GM12878 (cell line): ENCODE measurements around the gene COL26A1. TPM values are rescaled to one million over a fixed set of nuclear protein-coding genes. Genes with fewer than 3 reads are reported as not detected.

ENCODE experiments used
- ATAC-seq: fragments of 200-7000 bp; cut with Tn5 transposase; 3 replicates; pipeline ENCODE4 v1.9.1; 2020; ENCODE audit warnings: mild to moderate bottlenecking, moderate library complexity
- BruUV-seq: library from RNA; stranded (reverse); fragments of 400-500 nt; replicated peaks from 2 replicates; lab custom pipeline; 2021; lab: Mats Ljungman, UMichigan
- CTCF ChIA-PET: fragments of 300-600 bp; sonication (Branson Sonifier 250); formaldehyde crosslinking; extraction: SDS; loops from one replicate; lab custom pipeline; 2021; ENCODE audit warnings: inconsistent platforms; lab: Yijun Ruan, JAX
- POLR2A ChIA-PET: fragments of 350-600 bp; formaldehyde crosslinking; extraction: SDS; loops from one replicate; lab custom pipeline; 2021; ENCODE audit warnings: inconsistent platforms; lab: Charles Lee
- RAD21 ChIA-PET: fragments of 300-600 bp; sonication (Branson Sonifier 250); formaldehyde crosslinking; loops from one replicate; lab custom pipeline; 2023; ENCODE audit warnings: antibody characterized with exemption; ENCODE audit not compliant: unreplicated experiment; lab: Charles Lee
- SMC1A ChIA-PET: fragments of 300-600 bp; sonication (Branson Sonifier 250); formaldehyde crosslinking; loops from one replicate; lab custom pipeline; 2023; ENCODE audit not compliant: unreplicated experiment, uncharacterized antibody; lab: Charles Lee
- DNase-seq: peaks from one replicate; pipeline ENCODE4 v3.0.0-alpha.2; 2011; ENCODE audit warnings: low read depth, low spot score
- FAIRE-seq: peaks from 3 replicates; lab custom pipeline; 2011; peaks lifted over from hg19 to GRCh38; lab: Jason Lieb, UNC
- H2AFZ ChIP-seq: 2 replicates; pipeline ENCODE4 v1.6.0; 2011; ENCODE audit warnings: low read depth, low read length, control low read depth; ENCODE audit not compliant: control insufficient read depth
- H3K27ac ChIP-seq: 2 replicates; pipeline ENCODE4 v1.5.1; 2011; ENCODE audit warnings: control low read depth; ENCODE audit not compliant: control insufficient read depth, insufficient read depth
- H3K27me3 ChIP-seq, 2 experiments: replicated peaks in 1 of 2; 2 replicates each; pipeline versions ENCODE4 v1.6.0 to v1.6.1; 2011; ENCODE audit warnings: low read length in 1 of 2; ENCODE audit not compliant: control insufficient read depth in 2 of 2, insufficient read depth in 2 of 2
- H3K36me3 ChIP-seq, 2 experiments: 2 replicates each; pipeline ENCODE4 v1.5.1; 2011; ENCODE audit warnings: low read length in 1 of 2; ENCODE audit not compliant: control insufficient read depth in 2 of 2, insufficient read depth in 2 of 2
- H3K4me1 ChIP-seq: 2 replicates; pipeline ENCODE4 v1.6.1; 2011; ENCODE audit warnings: mild to moderate bottlenecking, low read length, moderate library complexity, mixed read lengths; ENCODE audit not compliant: control insufficient read depth, insufficient read depth
- H3K4me2 ChIP-seq: 2 replicates; pipeline ENCODE4 v1.6.0; 2011; ENCODE audit warnings: control low read depth; ENCODE audit not compliant: control insufficient read depth, insufficient read depth
- H3K4me3 ChIP-seq: fragments of 200-600 bp; sonication (generic); 2 replicates; pipeline ENCODE4 v1.5.1; 2016
- H3K79me2 ChIP-seq: 2 replicates; pipeline ENCODE4 v1.6.0; 2011; ENCODE audit warnings: low read length; ENCODE audit not compliant: control insufficient read depth, insufficient read depth
- H3K9ac ChIP-seq: 2 replicates; pipeline ENCODE4 v1.8.0; 2011; ENCODE audit warnings: low read length, control low read depth, mixed read lengths; ENCODE audit not compliant: control insufficient read depth, insufficient read depth
- H3K9me3 ChIP-seq: replicated peaks from 3 replicates; pipeline ENCODE4 v1.5.1; 2011; ENCODE audit warnings: mild to moderate bottlenecking, low read length; ENCODE audit not compliant: control insufficient read depth, insufficient read depth
- H4K20me1 ChIP-seq: 2 replicates; pipeline ENCODE4 v1.6.0; 2011; ENCODE audit not compliant: control insufficient read depth, insufficient read depth
- BACH1 ChIP-seq: fragments of 450-650 bp; IDR thresholded peaks from 2 replicates; pipeline ENCODE4 v1.6.1; 2017; ENCODE audit warnings: mild to moderate bottlenecking, borderline replicate concordance
- BHLHE40 ChIP-seq, 2 experiments: fragments of 450-650 bp in 1 of 2; IDR thresholded peaks; 2 replicates each; pipeline ENCODE4 v1.6.1; 2011 to 2017; ENCODE audit warnings: low read depth in 2 of 2, borderline replicate concordance in 1 of 2, improper control_type of control experiment in 1 of 2, low read length in 1 of 2, mild to moderate bottlenecking in 1 of 2
- BRCA1 ChIP-seq: IDR thresholded peaks from 2 replicates; pipeline ENCODE4 v1.6.1; 2011; ENCODE audit warnings: low read depth, low read length, improper control_type of control experiment
- CBX5 ChIP-seq: sonication (generic); IDR thresholded peaks from 2 replicates; pipeline ENCODE4 v1.6.1; 2016; ENCODE audit warnings: low read depth, moderate library complexity, mild to moderate bottlenecking, inconsistent platforms
- E2F4 ChIP-seq: IDR thresholded peaks from 2 replicates; pipeline ENCODE4 v1.6.1; 2012; ENCODE audit warnings: low read depth, low read length, improper control_type of control experiment
- E2F8 ChIP-seq: fragments of 450-650 bp; IDR thresholded peaks from 2 replicates; pipeline ENCODE4 v1.6.1; 2018; ENCODE audit warnings: mild to moderate bottlenecking, low read depth, moderate library complexity; ENCODE audit not compliant: partially characterized antibody
- IRF4 ChIP-seq: IDR thresholded peaks from 2 replicates; pipeline ENCODE4 v1.6.1; 2011; ENCODE audit warnings: low read depth, low read length
- JUND ChIP-seq: IDR thresholded peaks from 2 replicates; pipeline ENCODE4 v1.6.1; 2012; ENCODE audit warnings: low read depth, mild to moderate bottlenecking, low read length, improper control_type of control experiment, moderate library complexity
- KLF5 ChIP-seq: fragments of 450-650 bp; IDR thresholded peaks from 2 replicates; pipeline ENCODE4 v1.6.1; 2014; ENCODE audit warnings: mild to moderate bottlenecking; ENCODE audit not compliant: partially characterized antibody
- PAX8 ChIP-seq: fragments of 450-650 bp; IDR thresholded peaks from 2 replicates; pipeline ENCODE4 v1.6.1; 2017; ENCODE audit warnings: mild to moderate bottlenecking, moderate library complexity
- POU2F2 ChIP-seq: IDR thresholded peaks from 3 replicates; pipeline ENCODE4 v1.6.1; 2011; ENCODE audit warnings: low read depth, mild to moderate bottlenecking, low read length, borderline replicate concordance
- RAD21 ChIP-seq: IDR thresholded peaks from 2 replicates; pipeline ENCODE4 v1.6.1; 2011; ENCODE audit warnings: mild to moderate bottlenecking, low read depth, low read length, moderate library complexity; ENCODE audit not compliant: insufficient read depth
- RB1 ChIP-seq: fragments of 450-650 bp; formaldehyde crosslinking; IDR thresholded peaks from 2 replicates; pipeline ENCODE4 v1.6.1; 2017; ENCODE audit warnings: mild to moderate bottlenecking, borderline replicate concordance
- RUNX3 ChIP-seq: IDR thresholded peaks from 2 replicates; pipeline ENCODE4 v1.6.1; 2012; ENCODE audit warnings: low read length, inconsistent platforms
- SMC3 ChIP-seq: IDR thresholded peaks from 2 replicates; pipeline ENCODE4 v1.6.1; 2011; ENCODE audit warnings: low read length, improper control_type of control experiment, borderline replicate concordance
- SREBF2 ChIP-seq: IDR thresholded peaks from 2 replicates; pipeline ENCODE4 v1.6.1; 2012; ENCODE audit warnings: mild to moderate bottlenecking, low read length
- TAF1 ChIP-seq: IDR thresholded peaks from 2 replicates; pipeline ENCODE4 v1.6.1; 2011; ENCODE audit warnings: mild to moderate bottlenecking, low read depth, low read length, borderline replicate concordance
- TARDBP ChIP-seq: IDR thresholded peaks from 2 replicates; pipeline ENCODE4 v1.6.1; 2016; ENCODE audit warnings: borderline replicate concordance
- ZBTB33 ChIP-seq: fragments of 450-650 bp; IDR thresholded peaks from 2 replicates; pipeline ENCODE4 v1.6.1; 2017; ENCODE audit warnings: mild to moderate bottlenecking
- WGBS: methylation state at CpG from one replicate; pipeline ENCODE4 v1.1.6; 2016; ENCODE audit warnings: low lambda C conversion rate; ENCODE audit not compliant: insufficient replicate concordance, insufficient coverage; ENCODE audit errors: missing lambda C conversion rate; 5-methylcytosine and 5-hydroxymethylcytosine counted together
- in situ Hi-C: fragments of 300-500 bp; cut with MboI; formaldehyde crosslinking; loops from 9 replicates; pipeline ENCODE4 v1.14.3; 2018; ENCODE audit warnings: mixed read lengths
- intact Hi-C: fragments of 100-400 bp; cut with micrococcal nuclease; formaldehyde crosslinking; loops from one replicate; pipeline ENCODE4 v1.14.2; 2022; ENCODE audit not compliant: unreplicated experiment
- polyA plus RNA-seq, 11 experiments: library from polyadenylated mRNA; depleted of rRNA in 4 of 11; unstranded in 6 of 11; stranded (reverse) in 5 of 11; fragments of >200 nt; fragmentation: Nextera tagmentation in 4 of 11; fragmentation: Illumina TruSeq in 1 of 11; extraction: Ambion mirVana in 4 of 11; extraction: Trizol in 1 of 11; gene quantifications; 1 replicate in 1 of 11; 2 replicates in 10 of 11; pipeline versions ENCODE4 v1.2.1 to v1.2.3, GENCODE V29; 2011 to 2016; ENCODE audit warnings: inconsistent platforms in 2 of 11, missing spikeins in 2 of 11, low read depth in 1 of 11
- total RNA-seq, 4 experiments: library from RNA; depleted of rRNA in 3 of 4; stranded (reverse); fragments of >200 nt in 3 of 4; fragmentation: Illumina TruSeq in 1 of 4; extraction: Trizol in 1 of 4; gene quantifications; 2 replicates each; pipeline versions ENCODE4 v1.2.1 to v1.2.3, GENCODE V29; 2013 to 2021

Gene COL26A1
- total and polyA plus RNA-seq, 10 of the 15 experiments (the other 5 are each of a cell fraction or from before 2014, with no cell fraction given) = 0.08 TPM; not detected in 9

GRCh38 chr7:101363734-101364374, 1.2 kb downstream of the COL26A1 start:
- no peak overlapping the region for H3K9ac ChIP-seq
- no peaks in the 10 kb centered on the region for H3K4me1 ChIP-seq
- DNase-seq = no peak
- H3K79me2 ChIP-seq = no peaks in the 10 kb centered on the region
- peak overlapping the region; percentile 33 for H2AFZ ChIP-seq
- no TSS peak for BruUV-seq
- POLR2A ChIA-PET = interaction anchor here (0.6 kb wide), 2 partner anchors 38 to 228 kb away, joined by 3 to 5 read pairs; no protein-coding TSS in a partner anchor
- 6% methylated on average over 47 of the region's 52 CpGs for WGBS
- peak; percentile 100 for ATAC-seq
- CTCF ChIA-PET = interaction anchor here (0.6 to 2.9 kb wide), 13 partner anchors 9 to 153 kb away, joined by 3 to 26 read pairs (median 4); no protein-coding TSS in a partner anchor
- SMC1A ChIA-PET = interaction anchor here (0.6 to 2.0 kb wide), 5 partner anchors 16 to 873 kb away, joined by 3 to 9 read pairs (median 3); no protein-coding TSS in a partner anchor
- intact Hi-C loops (loop anchor here (1.0 to 2.0 kb wide), 4 partner anchors 47 to 175 kb away; no protein-coding TSS in a partner anchor), in situ Hi-C loops (loop anchor here (25.0 kb wide), 1 partner anchor 898 kb away; no protein-coding TSS in a partner anchor)
- H3K9me3 ChIP-seq = no peaks in the 10 kb centered on the region
- H3K4me3 ChIP-seq = no peak overlapping the region
- H3K27ac ChIP-seq = no peak overlapping the region
- no peaks in the 10 kb centered on the region for H4K20me1 ChIP-seq
- H3K36me3 ChIP-seq = no peaks in the 10 kb centered on the region
- FAIRE-seq = no peak
- peak overlapping the region; percentile 30; the same call in 1 of the 2 replicates for H3K4me2 ChIP-seq
- RAD21 ChIA-PET = interaction anchor here (0.8 to 1.9 kb wide), 8 partner anchors 9 to 177 kb away, joined by 3 to 5 read pairs (median 4); no protein-coding TSS in a partner anchor
- peaks cover 4 to 6% of the 10 kb centered on the region in 2 experiments; a peak in 3 of 4 replicates for H3K27me3 ChIP-seq
- no peak for TF ChIP-seq RB1
- TF ChIP-seq IRF4 = no peak
- TF ChIP-seq JUND = no peak
- TF ChIP-seq BRCA1 = no peak
- TF ChIP-seq PAX8 = no peak
- no peak for TF ChIP-seq ZBTB33
- peak; percentile 35; the same call in 1 of the 3 replicates for TF ChIP-seq POU2F2
- peak; percentile 67 for TF ChIP-seq RAD21
- no peak for TF ChIP-seq TAF1
- no peak for TF ChIP-seq E2F8
- TF ChIP-seq SMC3 = peak; percentile 91
- no peak for TF ChIP-seq KLF5
- no peak for TF ChIP-seq BACH1
- TF ChIP-seq TARDBP = no peak
- no peak for TF ChIP-seq SREBF2
- TF ChIP-seq E2F4 = no peak
- TF ChIP-seq RUNX3 = peak; percentile 16; the same call in 1 of the 2 replicates
- peak in 1 of 2 experiments; percentile 12; a peak in 1 of 4 replicates for TF ChIP-seq BHLHE40 (IDR thresholded peaks at IDR 0.05; ENCODE audit: borderline replicate concordance in 1 of 2, low read depth in 2 of 2, low read length in 1 of 2)
- no peak for TF ChIP-seq CBX5
